Measurements from ENCODE around the gene FRG2.
"Not testable (repeated sequence)": the region's sequence is repeated elsewhere in the genome, so short reads cannot be mapped to it uniquely, and the experiment has no call there.

FRG2 gene

GRCh38 chr4:190016369-190017289 is 10.4 kb downstream of the FRG2 start:
- no peak for DNase-seq (ENCODE audit: low read depth in 2 of 2)

GRCh38 chr4:190015538-190016368 is 11.3 kb downstream of the FRG2 start:
- no peak for DNase-seq (ENCODE audit: low read depth in 2 of 2)

GRCh38 chr4:190014771-190015537 is 12.1 kb downstream of the FRG2 start:
- DNase-seq (ENCODE audit: low read depth in 2 of 2), result no peak

GRCh38 chr4:189989941-189990340 is 37.1 kb downstream of the FRG2 start:
- DNase-seq (ENCODE audit: low read depth in 2 of 2), result not testable (repeated sequence)

GRCh38 chr4:189988877-189989431 is 38.1 kb downstream of the FRG2 start:
- DNase-seq (ENCODE audit: low read depth in 2 of 2), result no peak

- not testable (repeated sequence) for DNase-seq (ENCODE audit: low read depth in 2 of 2)
These were observed 41.3 kb downstream of the FRG2 start for GRCh38 chr4:189985651-189986243.

GRCh38 chr4:189984661-189985060 is 42.4 kb downstream of the FRG2 start:
- not testable (repeated sequence) for DNase-seq (ENCODE audit: low read depth in 2 of 2)

- DNase-seq (ENCODE audit: low read depth in 2 of 2), result not testable (repeated sequence)
These were observed 43.0 kb downstream of the FRG2 start for GRCh38 chr4:189983916-189984526.

GRCh38 chr4:189981970-189982369 is 45.1 kb downstream of the FRG2 start:
- DNase-seq (ENCODE audit: low read depth in 2 of 2), result no peak

GRCh38 chr4:189980292-189980691 is 46.8 kb downstream of the FRG2 start:
- DNase-seq (ENCODE audit: low read depth in 2 of 2), result not testable (repeated sequence)

- no peak for DNase-seq (ENCODE audit: low read depth in 2 of 2)
These were observed 47.6 kb downstream of the FRG2 start for GRCh38 chr4:189979196-189980047.

Data from stimulated activated CD8-positive, alpha-beta memory T cell treated with anti-CD3 and anti-CD28 coated beads, Interleukin-2, amount 100 ng/mL, for 1 hour (primary cell).